Peyer's patch (tissue), 4 donors: ENCODE data around the gene TNIK. TPM values are rescaled to one million over a fixed set of nuclear protein-coding genes. Genes with fewer than 3 reads are reported as not detected.

ENCODE experiments used
- DNase-seq, 3 donors: peaks; one replicate each; pipeline ENCODE4 v3.0.0-alpha.2; 2017 to 2019
- H3K27ac ChIP-seq, 4 donors: fragments of 200-600 bp; sonication (generic); one replicate each; pipeline ENCODE4 v1.5.1; 2016 to 2019
- H3K27me3 ChIP-seq, 2 donors: fragments of 200-600 bp; sonication (generic); one replicate each; pipeline ENCODE4 v1.5.1; 2019
- H3K36me3 ChIP-seq, 3 donors: fragments of 200-600 bp; sonication (generic); one replicate each; pipeline ENCODE4 v1.5.1; 2016 to 2019
- H3K4me1 ChIP-seq, 4 donors: fragments of 200-600 bp; sonication (generic); one replicate each; pipeline ENCODE4 v1.5.1; 2016 to 2019
- H3K4me3 ChIP-seq, 4 donors: fragments of 200-600 bp; sonication (generic); 1 replicate in 3 of 4; 2 replicates in 1 of 4; pipeline ENCODE4 v1.5.1; 2016 to 2019; ENCODE audit warnings: mild to moderate bottlenecking in 1 of 4
- H3K9me3 ChIP-seq, 4 donors: fragments of 200-600 bp; sonication (generic); one replicate each; pipeline ENCODE4 v1.5.1; 2016 to 2019; ENCODE audit warnings: mild to moderate bottlenecking in 1 of 4
- POLR2A ChIP-seq, 2 donors: fragments of 450-650 bp; IDR thresholded peaks; one replicate each; pipeline ENCODE4 v1.5.1; 2017; ENCODE audit warnings: antibody characterized with exemption in 2 of 2, mild to moderate bottlenecking in 2 of 2, moderate library complexity in 2 of 2
- total RNA-seq, 4 donors: library from RNA; depleted of rRNA; stranded (reverse); fragments of >200 nt; gene quantifications; one replicate each; pipeline ENCODE4 v1.1.0, GENCODE V29; 2016
- TF ChIP-seq, protein P1 (sequence below), 6 experiments: fragments of 450-650 bp in 4 of 6; fragments of 200-600 bp in 2 of 6; sonication (generic) in 1 of 6; IDR thresholded peaks; one replicate each; pipeline ENCODE4 v1.5.1; 2017 to 2019; ENCODE audit warnings: antibody characterized with exemption in 6 of 6, mild to moderate bottlenecking in 3 of 6, moderate library complexity in 1 of 6

Gene TNIK
- total RNA-seq, 4 donors from 2014 or later = 37.1 to 84.8 (median 74.4) TPM

DNA sequence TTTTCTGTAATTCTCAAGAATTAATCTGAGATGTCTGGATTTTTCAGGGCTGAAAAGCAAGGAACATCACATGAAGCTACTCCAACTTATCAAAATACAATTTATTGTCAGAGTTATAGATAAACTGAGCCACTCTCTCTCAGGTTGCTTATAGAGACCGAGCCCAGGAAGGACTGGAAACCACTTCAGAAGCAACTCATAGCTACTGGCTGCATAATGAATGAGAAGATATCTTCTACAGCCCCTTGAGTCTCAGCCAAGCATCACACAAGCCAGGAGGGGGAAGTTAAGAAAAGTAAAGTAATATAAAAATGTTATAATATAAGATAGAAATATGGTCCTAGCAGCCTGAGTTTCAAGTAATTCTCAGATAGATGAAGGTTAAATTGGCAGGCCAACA lies 186.0 kb downstream of the TNIK start:
- H3K36me3 ChIP-seq = no peaks in the 10 kb centered on the region
- no peaks in the 10 kb centered on the region for H3K27me3 ChIP-seq
- no peak overlapping the region for H3K27ac ChIP-seq
- DNase-seq = no peak
- H3K4me3 ChIP-seq = no peak overlapping the region
- TF ChIP-seq, protein P1, sequence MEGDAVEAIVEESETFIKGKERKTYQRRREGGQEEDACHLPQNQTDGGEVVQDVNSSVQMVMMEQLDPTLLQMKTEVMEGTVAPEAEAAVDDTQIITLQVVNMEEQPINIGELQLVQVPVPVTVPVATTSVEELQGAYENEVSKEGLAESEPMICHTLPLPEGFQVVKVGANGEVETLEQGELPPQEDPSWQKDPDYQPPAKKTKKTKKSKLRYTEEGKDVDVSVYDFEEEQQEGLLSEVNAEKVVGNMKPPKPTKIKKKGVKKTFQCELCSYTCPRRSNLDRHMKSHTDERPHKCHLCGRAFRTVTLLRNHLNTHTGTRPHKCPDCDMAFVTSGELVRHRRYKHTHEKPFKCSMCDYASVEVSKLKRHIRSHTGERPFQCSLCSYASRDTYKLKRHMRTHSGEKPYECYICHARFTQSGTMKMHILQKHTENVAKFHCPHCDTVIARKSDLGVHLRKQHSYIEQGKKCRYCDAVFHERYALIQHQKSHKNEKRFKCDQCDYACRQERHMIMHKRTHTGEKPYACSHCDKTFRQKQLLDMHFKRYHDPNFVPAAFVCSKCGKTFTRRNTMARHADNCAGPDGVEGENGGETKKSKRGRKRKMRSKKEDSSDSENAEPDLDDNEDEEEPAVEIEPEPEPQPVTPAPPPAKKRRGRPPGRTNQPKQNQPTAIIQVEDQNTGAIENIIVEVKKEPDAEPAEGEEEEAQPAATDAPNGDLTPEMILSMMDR (IDR thresholded peaks at IDR 0.05) = no peak
- TF ChIP-seq POLR2A (IDR thresholded peaks at IDR 0.05) = no peak
- no peaks in the 10 kb centered on the region for H3K4me1 ChIP-seq
- H3K9me3 ChIP-seq = no peaks in the 10 kb centered on the region

DNA sequence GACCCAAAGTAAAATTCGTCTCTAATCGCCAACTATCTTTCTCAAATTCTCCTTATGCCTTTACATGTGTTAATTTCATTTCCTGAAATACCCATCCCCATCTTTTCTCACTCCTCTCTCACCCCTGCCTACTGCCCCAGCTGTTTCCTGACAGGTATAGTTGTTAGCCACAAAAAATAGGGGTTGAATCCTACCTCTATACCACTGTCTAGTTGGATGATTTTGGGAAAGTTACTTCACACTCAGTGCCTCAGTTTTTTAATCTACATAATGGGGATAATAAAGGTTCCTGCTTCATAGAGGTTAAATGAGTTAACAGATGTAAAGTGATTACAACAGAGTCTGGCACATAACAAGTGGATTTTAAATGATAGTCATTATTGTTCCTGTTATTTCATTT lies 189.7 kb downstream of the TNIK start:
- Histone ChIP-seq H3K27ac (no peak overlapping the region), H3K36me3 (no peaks in the 10 kb centered on the region), H3K27me3 (no peaks in the 10 kb centered on the region), H3K4me3 (no peak overlapping the region), H3K9me3 (no peaks in the 10 kb centered on the region), H3K4me1 (peaks cover 0 to 9% (median 0%) of the 10 kb centered on the region in 4 donors)
- no peak for TF ChIP-seq POLR2A (IDR thresholded peaks at IDR 0.05)
- DNase-seq = no peak

DNA sequence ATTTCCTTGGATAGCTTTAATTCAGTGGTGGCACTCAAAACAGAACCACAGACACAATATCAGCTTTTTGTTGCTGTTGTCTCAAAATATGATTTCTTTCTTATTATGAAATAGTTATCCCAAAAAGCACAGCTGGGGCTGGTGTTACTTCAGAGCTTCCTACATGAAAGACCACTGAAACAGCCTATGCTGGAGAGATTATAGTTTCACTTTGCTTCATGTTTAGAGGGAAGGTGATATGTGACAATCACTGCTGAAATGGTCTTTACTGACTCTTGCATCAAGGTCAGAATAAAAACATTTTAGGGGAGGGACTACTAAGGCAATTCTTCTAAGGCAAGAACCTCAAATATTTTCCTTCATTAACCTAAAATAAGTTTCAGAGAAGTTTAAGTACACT lies 190.7 kb downstream of the TNIK start:
- Histone ChIP-seq H3K27ac (no peak overlapping the region), H3K4me3 (no peak overlapping the region), H3K27me3 (no peaks in the 10 kb centered on the region), H3K9me3 (no peaks in the 10 kb centered on the region), H3K36me3 (no peaks in the 10 kb centered on the region), H3K4me1 (peaks cover 0 to 9% (median 0%) of the 10 kb centered on the region in 4 donors)
- no peak for DNase-seq
- TF ChIP-seq POLR2A (IDR thresholded peaks at IDR 0.05) = no peak
- TF ChIP-seq, protein P1 (IDR thresholded peaks at IDR 0.05) = no peak

DNA sequence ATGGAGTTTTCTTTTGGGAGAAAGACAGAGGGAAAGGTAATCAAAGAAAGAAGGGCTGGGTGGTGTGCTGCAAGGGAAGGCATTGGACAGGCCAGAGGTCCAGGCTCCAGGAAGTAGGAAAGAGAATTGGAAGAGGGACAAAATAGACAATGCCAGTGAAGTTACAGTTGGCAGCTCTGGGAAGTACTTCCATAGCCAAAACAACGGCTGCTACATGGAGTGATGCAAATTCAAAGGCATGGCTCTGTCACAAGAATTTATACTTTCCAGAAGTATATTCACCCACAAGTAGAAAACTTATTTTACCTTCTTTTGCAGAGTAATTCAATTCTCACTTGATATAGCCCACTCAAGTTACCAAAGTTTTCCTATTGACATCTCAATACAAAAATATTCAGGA lies 191.5 kb downstream of the TNIK start:
- no peak for DNase-seq
- no peak for TF ChIP-seq POLR2A (IDR thresholded peaks at IDR 0.05)
- TF ChIP-seq, protein P1 (IDR thresholded peaks at IDR 0.05) = no peak

DNA sequence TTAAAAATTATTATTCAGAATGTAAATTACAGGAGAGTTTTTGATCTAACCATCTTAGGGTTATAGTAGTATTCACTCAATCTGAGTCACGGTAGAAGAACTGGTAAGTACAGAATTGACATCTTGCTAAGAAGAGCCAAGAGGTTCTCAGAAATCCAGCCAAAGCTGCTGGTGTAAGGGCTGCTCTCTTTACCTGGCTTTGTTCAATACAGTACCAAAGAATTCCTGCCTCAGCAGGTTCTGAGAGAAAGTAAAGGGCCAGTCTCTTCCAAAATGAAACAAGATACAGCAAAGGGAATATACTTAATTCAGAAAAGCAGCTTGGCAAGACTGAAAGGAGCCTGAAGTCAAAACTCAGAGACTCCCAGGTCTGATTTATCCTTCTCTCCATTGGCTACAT lies 193.1 kb downstream of the TNIK start:
- no peak for DNase-seq
- H3K4me1 ChIP-seq = peaks cover 0 to 9% (median 0%) of the 10 kb centered on the region in 4 donors
- H3K27me3 ChIP-seq = no peaks in the 10 kb centered on the region
- no peaks in the 10 kb centered on the region for H3K9me3 ChIP-seq
- H3K4me3 ChIP-seq = no peak overlapping the region
- H3K36me3 ChIP-seq = no peaks in the 10 kb centered on the region
- TF ChIP-seq, protein P1 (IDR thresholded peaks at IDR 0.05) = no peak
- no peak for TF ChIP-seq POLR2A (IDR thresholded peaks at IDR 0.05)
- no peak overlapping the region for H3K27ac ChIP-seq

More for the DNA sequence above, 191.5 kb downstream of the TNIK start:
- no peaks in the 10 kb centered on the region for H3K9me3 ChIP-seq
- H3K27me3 ChIP-seq = no peaks in the 10 kb centered on the region
- H3K36me3 ChIP-seq = no peaks in the 10 kb centered on the region
- H3K27ac ChIP-seq = no peak overlapping the region
- no peak overlapping the region for H3K4me3 ChIP-seq
- peaks cover 0 to 9% (median 0%) of the 10 kb centered on the region in 4 donors for H3K4me1 ChIP-seq

DNA sequence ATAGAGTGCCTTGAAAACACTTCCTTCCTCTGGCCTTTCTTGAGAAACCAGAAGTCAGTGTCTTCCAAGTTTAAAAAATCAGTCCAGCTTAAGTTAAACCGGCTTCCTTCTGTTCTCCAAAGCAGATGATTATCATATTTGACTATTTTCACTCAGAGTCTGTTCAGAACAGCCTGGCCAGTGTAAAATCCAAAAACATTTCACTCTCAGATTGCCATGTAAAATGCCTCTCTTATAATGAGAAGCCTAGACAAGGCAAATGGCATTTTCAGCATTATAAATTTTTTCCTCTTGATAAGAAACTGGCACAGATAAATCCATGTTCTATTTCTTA lies 193.5 kb downstream of the TNIK start:
- H3K4me3 ChIP-seq = no peak overlapping the region
- H3K27ac ChIP-seq = no peak overlapping the region

More for the DNA sequence above, 193.5 kb downstream of the TNIK start:
- DNase-seq = no peak
- H3K36me3 ChIP-seq = no peaks in the 10 kb centered on the region
- TF ChIP-seq, protein P1 (IDR thresholded peaks at IDR 0.05) = no peak
- TF ChIP-seq POLR2A (IDR thresholded peaks at IDR 0.05) = no peak
- no peaks in the 10 kb centered on the region for H3K27me3 ChIP-seq
- H3K4me1 ChIP-seq = peaks cover 0 to 9% (median 0%) of the 10 kb centered on the region in 4 donors
- H3K9me3 ChIP-seq = no peaks in the 10 kb centered on the region
